Measurements from ENCODE around the gene SERGEF. TPM values are rescaled to one million over a fixed set of nuclear protein-coding genes. Genes with fewer than 3 reads are reported as not detected.

The SERGEF gene
- polyA plus RNA-seq, 3 donors = 14.3 to 33.7 (median 33.3) TPM

GRCh38 chr11:17746096-17746495 is 266.8 kb downstream of the SERGEF start:
- no peak overlapping the region for H3K4me3 Mint-ChIP-seq
- H3K27me3 ChIP-seq (ENCODE audit: control insufficient read depth in 2 of 2, insufficient read depth in 2 of 2, low read length in 2 of 2) = no peaks in the 10 kb centered on the region
- H3K36me3 ChIP-seq (replicated peaks in 1 of 2; ENCODE audit: control insufficient read depth in 1 of 2, insufficient read depth in 2 of 2, low read length in 2 of 2) = no peaks in the 10 kb centered on the region
- no peaks in the 10 kb centered on the region for H3K9me3 ChIP-seq (replicated peaks in 1 of 2; ENCODE audit: control insufficient read depth in 1 of 2, insufficient read depth in 1 of 2, low read length in 2 of 2)
- no peak for DNase-seq
- no peaks in the 10 kb centered on the region for H3K79me2 ChIP-seq (ENCODE audit: insufficient read depth, low read length)
- H3K4me1 ChIP-seq (ENCODE audit: control insufficient read depth in 1 of 2, insufficient read depth in 2 of 2, low read length in 2 of 2) = no peaks in the 10 kb centered on the region
- H3K4me2 ChIP-seq (replicated peaks; ENCODE audit: extremely low read depth, low read length, poor library complexity, severe bottlenecking) = no peak overlapping the region
- H3K36me3 Mint-ChIP-seq = no peaks in the 10 kb centered on the region
- H3K27me3 Mint-ChIP-seq (ENCODE audit: low read depth in 3 of 3) = peaks cover 8 to 14% (median 11%) of the 10 kb centered on the region in 3 donors
- H3K27ac ChIP-seq (ENCODE audit: low read depth in 1 of 2, low read length in 2 of 2) = no peak overlapping the region
- TF ChIP-seq CTCF (IDR thresholded peaks at IDR 0.05) = no peak
- 86% methylated on average over 10 of the region's 11 CpGs for WGBS (ENCODE audit: insufficient coverage)
- no peak overlapping the region for H3K4me3 ChIP-seq (replicated peaks in 1 of 3; ENCODE audit: low read depth in 2 of 3, low read length in 3 of 3)
- no peak overlapping the region for H2AFZ ChIP-seq (ENCODE audit: insufficient read depth, low read depth, low read length, poor library complexity, severe bottlenecking)
- H4K20me1 ChIP-seq (ENCODE audit: insufficient read depth, low read length) = no peaks in the 10 kb centered on the region
- no peaks in the 10 kb centered on the region for H3K9me3 Mint-ChIP-seq
- no peaks in the 10 kb centered on the region for H3K4me1 Mint-ChIP-seq
- H3K27ac Mint-ChIP-seq = no peak overlapping the region
- intact Hi-C loops (cut with micrococcal nuclease) = no loop called here
- H3K9ac ChIP-seq (ENCODE audit: insufficient read depth, low read length, poor library complexity, severe bottlenecking) = no peak overlapping the region

GRCh38 chr11:17745023-17745772 is 267.6 kb downstream of the SERGEF start:
- H3K4me1 ChIP-seq (ENCODE audit: control insufficient read depth in 1 of 2, insufficient read depth in 2 of 2, low read length in 2 of 2) = no peaks in the 10 kb centered on the region
- H3K79me2 ChIP-seq (ENCODE audit: insufficient read depth, low read length) = no peaks in the 10 kb centered on the region
- Mint-ChIP-seq H3K27ac (no peak overlapping the region), H3K4me3 (no peak overlapping the region), H3K9me3 (no peaks in the 10 kb centered on the region), H3K4me1 (no peaks in the 10 kb centered on the region), H3K27me3 (ENCODE audit: low read depth in 3 of 3) (peaks cover 8 to 15% (median 12%) of the 10 kb centered on the region in 3 donors), H3K36me3 (no peaks in the 10 kb centered on the region)
- H3K4me3 ChIP-seq (replicated peaks in 1 of 3; ENCODE audit: low read depth in 2 of 3, low read length in 3 of 3) = no peak overlapping the region
- intact Hi-C loops (cut with micrococcal nuclease) = no loop called here
- WGBS (ENCODE audit: insufficient coverage) = 91% methylated on average over 13 of the region's 20 CpGs
- TF ChIP-seq CTCF (IDR thresholded peaks at IDR 0.05) = no peak
- H3K9me3 ChIP-seq (replicated peaks in 1 of 2; ENCODE audit: control insufficient read depth in 1 of 2, insufficient read depth in 1 of 2, low read length in 2 of 2) = no peaks in the 10 kb centered on the region
- H3K4me2 ChIP-seq (replicated peaks; ENCODE audit: extremely low read depth, low read length, poor library complexity, severe bottlenecking) = no peak overlapping the region
- H3K36me3 ChIP-seq (replicated peaks in 1 of 2; ENCODE audit: control insufficient read depth in 1 of 2, insufficient read depth in 2 of 2, low read length in 2 of 2) = no peaks in the 10 kb centered on the region
- H3K9ac ChIP-seq (ENCODE audit: insufficient read depth, low read length, poor library complexity, severe bottlenecking) = no peak overlapping the region
- H3K27ac ChIP-seq (ENCODE audit: low read depth in 1 of 2, low read length in 2 of 2) = no peak overlapping the region
- no peak for DNase-seq
- no peaks in the 10 kb centered on the region for H4K20me1 ChIP-seq (ENCODE audit: insufficient read depth, low read length)
- peaks cover 0 to 3% of the 10 kb centered on the region in 2 donors for H3K27me3 ChIP-seq (ENCODE audit: control insufficient read depth in 2 of 2, insufficient read depth in 2 of 2, low read length in 2 of 2)
- no peak overlapping the region for H2AFZ ChIP-seq (ENCODE audit: insufficient read depth, low read depth, low read length, poor library complexity, severe bottlenecking)

Data from CD14-positive monocyte (primary cell).